ENCODE data around the gene KRTAP7-1.

DNA sequence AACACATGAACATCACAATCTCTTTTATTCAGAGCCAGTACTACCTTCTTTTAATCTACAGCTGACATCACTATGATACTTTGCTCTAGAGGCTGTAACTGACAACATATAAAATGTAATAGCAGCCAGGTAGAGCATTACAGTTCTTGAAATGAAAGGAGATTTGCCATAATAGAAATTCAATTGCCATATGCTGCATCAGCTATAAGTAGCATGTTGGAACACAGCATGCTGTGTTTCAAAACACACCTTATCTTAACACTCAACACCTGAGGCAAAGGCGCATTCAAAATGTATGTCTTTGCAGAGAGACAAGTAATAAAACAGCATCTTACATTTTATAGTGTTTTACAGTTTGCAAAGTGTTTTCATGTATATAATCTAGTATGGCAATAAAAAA is 50.3 kb downstream of the KRTAP7-1 start:
- TF ChIP-seq HDGF (IDR thresholded peaks at IDR 0.05; ENCODE audit: borderline replicate concordance) (no peak), ZNF384 (IDR thresholded peaks at IDR 0.05) (no peak), SP1 (IDR thresholded peaks at IDR 0.05) (no peak), TARDBP (IDR thresholded peaks at IDR 0.05) (no peak), BHLHE40 (IDR thresholded peaks at IDR 0.05; ENCODE audit: borderline replicate concordance) (no peak), ELF4 (IDR thresholded peaks at IDR 0.05) (no peak), ARNT (IDR thresholded peaks at IDR 0.05) (no peak), FOXK2 (IDR thresholded peaks at IDR 0.05) (no peak), CTBP1 (IDR thresholded peaks at IDR 0.05; ENCODE audit: borderline replicate concordance) (no peak), NFRKB (IDR thresholded peaks at IDR 0.05) (no peak), LEF1 (IDR thresholded peaks at IDR 0.05; ENCODE audit: borderline replicate concordance) (no peak), SUZ12 (IDR thresholded peaks at IDR 0.05) (no peak), FOXM1 (IDR thresholded peaks at IDR 0.05; ENCODE audit: borderline replicate concordance) (no peak)
